Amniotic epithelial cell (primary cell): ENCODE results near the gene RARG.
A peak's percentile ranks its signal among the peaks of the same experiment; 100 is the strongest.

ENCODE experiments used
- DNase-seq: peaks from one replicate; pipeline ENCODE4 v3.0.0-alpha.2; 2010; ENCODE audit warnings: low read depth

Gene RARG

DNA sequence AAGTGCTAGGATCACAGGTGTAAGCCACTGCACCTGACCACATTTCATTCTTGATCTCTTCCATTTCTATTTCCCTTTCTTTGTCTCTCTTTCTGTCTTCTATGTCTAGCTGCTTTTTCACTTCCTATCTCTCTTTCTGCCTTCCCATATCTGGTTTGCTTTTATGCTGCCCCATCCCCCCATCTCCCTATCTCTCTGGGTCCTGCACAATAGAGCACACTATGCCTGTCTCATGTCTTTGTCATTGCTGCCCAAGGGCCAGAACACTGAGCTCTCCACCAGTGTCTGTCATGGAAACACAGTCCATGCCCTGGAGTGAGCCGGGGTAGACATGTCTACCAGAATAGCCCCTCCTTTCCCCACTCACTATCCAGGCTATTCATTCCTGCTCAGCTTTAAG, 12.3 kb upstream of the RARG start:
- no peak for DNase-seq

DNA sequence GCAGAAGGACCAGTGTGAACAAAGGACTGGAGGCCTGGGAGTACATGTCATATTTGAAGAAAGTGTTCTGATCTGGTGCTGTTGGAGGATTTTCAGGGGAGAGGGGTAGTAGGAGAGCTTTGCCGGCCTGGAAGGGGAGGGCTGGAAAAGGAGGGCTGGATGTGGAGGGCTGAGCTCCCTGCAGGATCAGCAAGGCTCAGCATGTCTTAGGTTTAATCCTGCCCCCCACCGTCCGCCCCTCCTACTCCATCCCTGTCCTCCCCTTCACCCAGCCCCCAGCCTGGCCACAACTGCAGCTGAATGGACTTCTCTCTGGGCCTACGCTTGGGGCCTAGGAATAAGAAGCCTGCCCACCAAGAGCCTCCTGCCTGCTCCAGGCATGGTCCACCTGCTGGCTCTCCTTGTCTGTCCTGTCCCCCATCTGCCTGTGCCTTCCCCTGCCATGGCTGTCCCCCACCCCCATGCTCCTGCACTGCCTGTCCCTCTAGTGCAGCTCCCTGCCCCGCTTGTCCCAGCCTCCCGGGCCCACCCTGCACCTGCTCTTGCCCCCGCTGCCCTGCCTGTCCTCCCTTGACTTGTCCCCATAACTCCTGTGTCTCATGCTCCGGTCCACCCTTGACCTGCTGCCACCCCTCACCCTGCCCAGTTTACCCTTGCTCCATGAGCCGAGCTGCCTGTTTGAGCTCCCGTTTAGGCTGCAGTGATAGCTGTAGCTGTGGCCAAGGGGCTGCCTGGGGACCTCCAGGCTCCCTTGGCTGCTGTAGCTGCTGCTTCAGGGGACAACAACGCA, 9.8 kb upstream of the RARG start:
- DNase-seq = no peak

DNA sequence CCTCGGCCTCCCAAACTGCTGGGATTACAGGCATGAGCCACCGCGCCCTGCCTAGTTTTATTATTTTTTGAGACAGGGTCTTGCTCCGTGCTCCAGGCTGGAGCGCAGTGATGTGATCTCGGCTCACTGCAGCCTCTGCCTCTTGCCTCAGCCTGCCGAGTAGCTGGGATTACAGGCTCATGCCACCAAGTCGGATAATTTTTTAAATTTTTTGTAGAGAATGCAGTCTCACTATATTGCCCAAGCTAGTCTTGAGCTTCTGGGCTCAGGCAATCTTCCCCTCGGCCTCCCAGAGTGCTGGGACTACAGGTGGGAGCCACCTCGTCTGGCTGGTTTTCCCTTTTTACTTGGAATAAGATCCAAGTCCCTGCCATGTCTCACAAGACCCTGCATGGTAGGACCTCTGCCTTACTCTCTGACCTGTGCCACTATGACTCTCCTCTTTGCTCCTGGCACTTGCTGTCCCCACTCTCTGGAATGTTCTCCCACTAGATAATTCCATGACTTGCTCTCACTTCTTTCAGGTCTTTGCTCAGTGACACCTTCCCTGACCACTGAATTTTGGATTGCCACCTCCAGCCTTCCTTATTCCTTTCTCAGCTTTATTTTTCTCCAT, 7.7 kb upstream of the RARG start:
- no peak for DNase-seq

DNA sequence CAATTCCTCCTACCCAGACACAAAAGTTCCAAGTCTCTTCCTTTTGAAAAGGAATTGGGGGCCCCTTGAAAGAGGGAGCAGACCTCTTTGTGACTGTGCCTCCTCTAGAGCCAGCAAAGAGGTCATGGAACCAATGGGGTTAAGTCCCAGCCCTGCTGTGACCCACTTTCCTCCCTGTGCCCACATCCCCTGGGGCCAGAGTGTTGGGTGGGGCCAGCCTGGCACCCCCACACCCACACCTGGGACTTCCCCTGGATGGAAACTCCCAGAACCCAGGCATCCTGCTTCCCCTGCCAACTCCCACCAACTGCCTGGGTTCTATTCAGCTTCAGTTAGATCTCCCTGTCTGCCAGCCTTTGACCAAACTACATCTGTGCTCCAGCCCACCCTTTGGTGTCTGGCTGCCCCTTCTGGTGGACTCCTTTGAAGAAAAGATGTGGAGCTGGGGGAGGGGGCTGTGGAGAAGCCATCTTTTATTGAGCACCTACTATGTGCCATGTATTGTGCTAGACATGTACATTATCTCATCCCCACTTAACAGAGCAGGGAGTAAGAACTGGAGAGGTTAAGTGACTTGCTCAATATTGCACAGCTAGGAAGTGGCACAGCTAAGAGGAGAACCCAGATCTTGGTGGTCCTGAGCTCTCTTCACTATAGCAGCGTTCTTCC, 4.6 kb upstream of the RARG start:
- DNase-seq = no peak

GRCh38 chr12:53235742-53236442, 3.9 kb upstream of the RARG start:
- no peak for DNase-seq

GRCh38 chr12:53235164-53235563, 3.2 kb upstream of the RARG start:
- DNase-seq = no peak

DNA sequence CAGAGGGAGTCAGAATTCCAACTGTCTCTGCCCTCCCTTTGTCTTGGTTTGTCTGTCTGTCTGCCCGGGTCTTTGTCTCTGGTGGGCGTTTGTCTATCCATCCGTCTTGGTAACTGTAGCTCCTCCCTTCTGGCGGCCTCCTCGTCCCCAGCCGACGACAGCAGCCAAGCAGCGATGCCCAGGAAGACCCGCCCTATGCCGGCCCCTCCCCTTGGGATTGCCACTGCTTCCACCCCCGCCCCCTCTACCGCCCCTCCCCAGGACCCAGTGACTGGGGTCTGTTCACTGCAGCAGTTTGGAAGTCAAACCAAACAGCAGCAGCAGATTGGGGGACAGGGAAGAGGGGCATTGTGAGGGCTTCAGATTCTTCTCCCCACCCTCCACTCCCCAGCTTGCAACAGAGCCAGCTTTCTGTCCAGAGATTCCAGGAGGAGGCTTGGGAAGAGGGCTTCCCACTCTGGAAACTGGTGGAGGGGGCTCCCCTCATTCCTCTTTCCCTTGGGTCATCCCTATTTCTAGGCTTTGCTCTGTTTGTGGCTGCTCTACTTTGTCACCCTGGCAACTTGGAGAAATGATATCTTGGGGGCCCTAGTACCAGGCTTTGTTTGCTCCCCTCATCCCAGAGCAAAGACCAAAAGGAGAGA, 2.4 kb upstream of the RARG start:
- no peak for DNase-seq

GRCh38 chr12:53233671-53234121, 1.7 kb upstream of the RARG start:
- no peak for DNase-seq

- no peak for DNase-seq
Observed at GRCh38 chr12:53232646-53233461, 845 bp upstream of the RARG start.

DNA sequence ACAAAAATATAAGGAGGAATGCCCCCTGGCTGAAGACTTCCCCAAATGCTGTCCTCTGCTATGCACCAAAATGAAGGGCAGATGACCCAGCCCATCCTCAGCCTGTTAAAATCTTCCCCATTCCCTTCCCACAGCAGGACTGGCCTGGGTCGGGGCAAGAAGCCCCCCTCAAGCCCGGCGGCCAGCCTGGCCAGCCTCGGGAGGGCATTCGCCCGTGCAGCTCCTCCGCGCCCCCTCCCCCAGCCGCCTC, 413 bp downstream of the RARG start:
- no peak for DNase-seq

GRCh38 chr12:53230108-53230845, 1.7 kb downstream of the RARG start:
- DNase-seq = no peak

GRCh38 chr12:53229454-53229853, 2.6 kb downstream of the RARG start:
- no peak for DNase-seq

- DNase-seq = no peak
Observed at GRCh38 chr12:53227836-53228235, 4.2 kb downstream of the RARG start.

- no peak for DNase-seq
Observed at GRCh38 chr12:53227341-53227740, 4.7 kb downstream of the RARG start.

- DNase-seq = no peak
Observed at GRCh38 chr12:53226815-53227214, 5.2 kb downstream of the RARG start.

DNA sequence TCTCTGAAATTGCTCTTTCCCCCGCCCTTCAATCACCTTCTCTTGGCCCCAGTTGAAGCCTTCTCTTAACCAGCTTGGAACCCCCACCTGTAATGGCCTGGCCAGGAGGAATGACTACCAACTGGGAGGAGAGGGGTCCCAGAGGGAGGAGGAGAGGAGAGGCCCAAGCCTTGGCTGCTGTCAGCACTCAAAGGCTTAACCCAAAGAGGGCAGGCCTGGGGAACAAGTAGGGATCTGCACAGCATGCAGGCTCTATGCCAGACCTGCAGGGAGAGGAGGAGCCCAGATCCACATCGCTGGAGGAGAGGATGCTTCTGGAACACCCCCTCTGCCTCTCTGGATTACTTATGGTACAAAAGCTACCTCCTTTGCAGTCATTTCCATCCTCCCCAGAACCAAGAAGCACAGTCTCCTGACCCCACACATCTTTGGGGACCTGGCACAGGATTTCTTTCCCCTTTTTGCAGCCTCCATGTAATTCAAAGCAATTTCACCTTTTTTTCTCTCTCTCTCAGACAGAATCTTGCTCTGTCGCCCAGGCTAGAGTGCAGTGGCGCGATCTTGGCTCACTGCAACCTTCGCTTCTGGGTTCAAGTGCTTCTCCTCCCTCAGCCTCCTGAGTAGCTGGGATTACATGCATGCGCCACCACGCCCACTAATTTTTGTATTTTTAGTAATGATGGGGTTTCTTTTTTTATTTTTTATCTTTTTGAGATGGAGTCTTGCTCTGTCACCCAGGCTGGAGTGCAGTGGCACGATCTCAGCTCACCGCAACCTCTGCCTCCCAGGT, 6.2 kb downstream of the RARG start:
- DNase-seq = no peak

GRCh38 chr12:53224897-53225634, 6.9 kb downstream of the RARG start:
- DNase-seq = no peak

GRCh38 chr12:53224061-53224896, 7.7 kb downstream of the RARG start:
- DNase-seq = peak; percentile 32
